ENCODE data around the gene TAB2.
A peak's percentile ranks its signal among the peaks of the same experiment; 100 is the strongest.

TAB2 gene

DNA sequence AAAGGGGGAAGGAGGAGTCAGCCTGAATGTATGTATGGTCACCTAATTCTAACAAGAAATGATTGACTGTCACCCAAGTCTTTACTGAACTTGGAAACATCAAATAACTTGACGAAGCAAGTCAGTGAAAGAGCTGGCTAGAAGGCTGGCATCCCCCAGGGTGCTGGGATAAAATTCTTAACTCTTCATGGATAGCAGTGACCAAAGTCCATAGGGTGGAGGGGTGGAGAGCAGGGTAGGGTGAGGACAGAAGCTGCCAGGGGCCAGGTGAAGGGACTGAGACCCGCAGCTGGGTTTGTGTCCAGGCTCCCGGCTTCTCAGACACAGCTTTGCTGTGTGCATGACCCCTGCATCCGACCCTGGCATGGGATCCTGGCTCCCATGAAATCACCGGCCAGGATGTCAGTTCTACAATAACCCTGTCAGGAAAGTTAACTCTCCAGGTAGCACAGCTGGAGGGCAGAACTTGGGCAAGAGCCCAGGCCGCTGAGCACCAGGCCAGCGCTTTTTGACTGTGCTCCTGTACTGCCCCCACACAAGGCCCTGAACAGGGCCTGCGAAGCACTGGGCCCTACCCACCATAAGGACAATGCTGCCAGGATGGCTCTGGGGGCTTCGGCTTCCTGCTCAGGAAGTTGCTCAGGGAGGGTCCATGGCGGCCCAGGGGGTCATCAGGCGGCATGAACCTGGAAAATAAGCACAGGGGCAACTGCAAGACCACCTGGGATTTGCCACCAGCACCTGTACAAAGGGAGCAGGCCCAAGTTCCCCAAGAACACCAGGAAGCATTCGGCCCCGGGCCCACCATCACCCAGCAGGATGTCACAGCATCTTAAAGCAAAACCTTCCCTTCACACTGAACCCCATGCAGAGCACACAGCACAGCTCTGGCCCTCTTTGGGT, 134.8 kb downstream of the TAB2 start:
- TF ChIP-seq NFIC (IDR thresholded peaks at IDR 0.05) (peak; percentile 92), ZBTB7A (IDR thresholded peaks at IDR 0.05; ENCODE audit: low read depth) (0 out of 2 replicates have a peak, but pooled peaks have one; percentile 22), FOXM1 (IDR thresholded peaks at IDR 0.05; ENCODE audit: borderline replicate concordance, low read depth) (no peak), MAX (IDR thresholded peaks at IDR 0.05) (0 out of 2 replicates have a peak, but pooled peaks have one; percentile 47), TEAD4 (IDR thresholded peaks at IDR 0.05) (no peak), TCF12 (IDR thresholded peaks at IDR 0.05; ENCODE audit: low read depth) (peak; percentile 76), EP300 (IDR thresholded peaks at IDR 0.05; ENCODE audit: borderline replicate concordance) (peak; percentile 49; the same call in 1 of the 2 replicates), CEBPB (IDR thresholded peaks at IDR 0.05) (peak; percentile 67)

GRCh38 chr6:149453597-149454345, 136.3 kb downstream of the TAB2 start:
- no peak for TF ChIP-seq EGR1 (IDR thresholded peaks at IDR 0.05)
- no peak for TF ChIP-seq TEAD4 (IDR thresholded peaks at IDR 0.05)
- no peak for TF ChIP-seq TCF12 (IDR thresholded peaks at IDR 0.05; ENCODE audit: low read depth)
- TF ChIP-seq CEBPB (IDR thresholded peaks at IDR 0.05) = no peak
- TF ChIP-seq REST (IDR thresholded peaks at IDR 0.05; ENCODE audit: low read depth) = no peak
- TF ChIP-seq NFIC (IDR thresholded peaks at IDR 0.05) = no peak
- TF ChIP-seq FOXM1 (IDR thresholded peaks at IDR 0.05; ENCODE audit: borderline replicate concordance, low read depth) = no peak
- no peak for TF ChIP-seq TAF1 (IDR thresholded peaks at IDR 0.05; ENCODE audit: low read depth)
- no peak for TF ChIP-seq ZBTB7A (IDR thresholded peaks at IDR 0.05; ENCODE audit: low read depth)
- TF ChIP-seq EP300 (IDR thresholded peaks at IDR 0.05; ENCODE audit: borderline replicate concordance) = no peak

GRCh38 chr6:149454346-149454848, 136.9 kb downstream of the TAB2 start:
- TF ChIP-seq NFIC (IDR thresholded peaks at IDR 0.05) = peak; percentile 97
- TF ChIP-seq REST (IDR thresholded peaks at IDR 0.05; ENCODE audit: low read depth) = no peak
- TF ChIP-seq EGR1 (IDR thresholded peaks at IDR 0.05) = no peak
- TF ChIP-seq TEAD4 (IDR thresholded peaks at IDR 0.05) = peak; percentile 69
- peak; percentile 74; the same call in 1 of the 2 replicates for TF ChIP-seq EP300 (IDR thresholded peaks at IDR 0.05; ENCODE audit: borderline replicate concordance)
- peak; percentile 66 for TF ChIP-seq MAX (IDR thresholded peaks at IDR 0.05)
- TF ChIP-seq TCF12 (IDR thresholded peaks at IDR 0.05; ENCODE audit: low read depth) = peak; percentile 90

- TF ChIP-seq YY1 (IDR thresholded peaks at IDR 0.05; ENCODE audit: low read depth) = no peak
These were observed 137.7 kb downstream of the TAB2 start for GRCh38 chr6:149455031-149455732.

GRCh38 chr6:149456311-149457021, 139.0 kb downstream of the TAB2 start:
- no peak for TF ChIP-seq NFIC (IDR thresholded peaks at IDR 0.05)
- TF ChIP-seq TCF12 (IDR thresholded peaks at IDR 0.05; ENCODE audit: low read depth) = no peak
- no peak for TF ChIP-seq RAD21 (IDR thresholded peaks at IDR 0.05; ENCODE audit: low read depth)
- TF ChIP-seq EP300 (IDR thresholded peaks at IDR 0.05; ENCODE audit: borderline replicate concordance) = no peak
- no peak for TF ChIP-seq REST (IDR thresholded peaks at IDR 0.05; ENCODE audit: low read depth)
- no peak for TF ChIP-seq FOXM1 (IDR thresholded peaks at IDR 0.05; ENCODE audit: borderline replicate concordance, low read depth)
- no peak for TF ChIP-seq TAF1 (IDR thresholded peaks at IDR 0.05; ENCODE audit: low read depth)
- no peak for TF ChIP-seq MAX (IDR thresholded peaks at IDR 0.05)
- no peak for TF ChIP-seq ZBTB7A (IDR thresholded peaks at IDR 0.05; ENCODE audit: low read depth)
- TF ChIP-seq CEBPB (IDR thresholded peaks at IDR 0.05) = no peak
- no peak for TF ChIP-seq EGR1 (IDR thresholded peaks at IDR 0.05)
- TF ChIP-seq, protein P1, sequence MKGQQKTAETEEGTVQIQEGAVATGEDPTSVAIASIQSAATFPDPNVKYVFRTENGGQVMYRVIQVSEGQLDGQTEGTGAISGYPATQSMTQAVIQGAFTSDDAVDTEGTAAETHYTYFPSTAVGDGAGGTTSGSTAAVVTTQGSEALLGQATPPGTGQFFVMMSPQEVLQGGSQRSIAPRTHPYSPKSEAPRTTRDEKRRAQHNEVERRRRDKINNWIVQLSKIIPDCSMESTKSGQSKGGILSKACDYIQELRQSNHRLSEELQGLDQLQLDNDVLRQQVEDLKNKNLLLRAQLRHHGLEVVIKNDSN (IDR thresholded peaks at IDR 0.05) = no peak
- TF ChIP-seq YY1 (IDR thresholded peaks at IDR 0.05; ENCODE audit: low read depth) = no peak
- TF ChIP-seq CREB1 (IDR thresholded peaks at IDR 0.05; ENCODE audit: low read depth) = no peak
- TF ChIP-seq TEAD4 (IDR thresholded peaks at IDR 0.05) = no peak

Data from Ishikawa (cell line).